Measurements from ENCODE around the gene RPN2. TPM values are rescaled to one million over a fixed set of nuclear protein-coding genes. Genes with fewer than 3 reads are reported as not detected.
A peak's percentile ranks its signal among the peaks of the same experiment; 100 is the strongest.

The RPN2 gene
- total and polyA plus RNA-seq, 4 donors = 88.9 to 286 (median 189) TPM

- peak; percentile 22 to 49 (median 46) for DNase-seq
- Histone ChIP-seq H3K9ac (ENCODE audit: insufficient read depth in 1 of 2, low read length in 2 of 2) (no peak overlapping the region), H3K27me3 (ENCODE audit: control insufficient read depth in 3 of 3, insufficient read depth in 3 of 3, low read length in 2 of 3) (no peaks in the 10 kb centered on the region), H3K27ac (ENCODE audit: low read depth in 1 of 2, low read length in 1 of 2) (peak overlapping the region in 1 of 2 donors; percentile 46), H3K9me3 (ENCODE audit: control insufficient read depth in 4 of 4, insufficient read depth in 3 of 4, low read length in 3 of 4) (no peaks in the 10 kb centered on the region), H3K4me3 (no peak overlapping the region), H3K36me3 (ENCODE audit: control insufficient read depth in 4 of 4, insufficient read depth in 4 of 4, low read length in 4 of 4) (peaks cover 23 to 50% (median 36%) of the 10 kb centered on the region in 4 donors), H3K4me1 (ENCODE audit: control insufficient read depth in 5 of 5, insufficient read depth in 5 of 5, low read length in 5 of 5) (no peaks in the 10 kb centered on the region)
- 67 to 75% methylated on average over 6 of the region's 6 CpGs for WGBS, 2 donors
- peak; percentile 82 for ATAC-seq (ENCODE audit: insufficient read depth, low FRiP score)
- peak; percentile 35 for TF ChIP-seq CTCF (IDR thresholded peaks at IDR 0.05; ENCODE audit: control extremely low read depth, extremely low read depth)
Observed at GRCh38 chr20:37202267-37202943, 23.3 kb downstream of the RPN2 start.

- Histone ChIP-seq H3K4me3 (no peak overlapping the region), H3K27ac (ENCODE audit: low read depth in 1 of 2, low read length in 1 of 2) (no peak overlapping the region), H3K4me1 (ENCODE audit: control insufficient read depth in 5 of 5, insufficient read depth in 5 of 5, low read length in 5 of 5) (no peaks in the 10 kb centered on the region), H3K36me3 (ENCODE audit: control insufficient read depth in 4 of 4, insufficient read depth in 4 of 4, low read length in 4 of 4) (peaks cover 28 to 52% (median 42%) of the 10 kb centered on the region in 4 donors), H3K27me3 (ENCODE audit: control insufficient read depth in 3 of 3, insufficient read depth in 3 of 3, low read length in 2 of 3) (no peaks in the 10 kb centered on the region), H3K9ac (ENCODE audit: insufficient read depth in 1 of 2, low read length in 2 of 2) (no peak overlapping the region), H3K9me3 (ENCODE audit: control insufficient read depth in 4 of 4, insufficient read depth in 3 of 4, low read length in 3 of 4) (no peaks in the 10 kb centered on the region)
- no peak for TF ChIP-seq CTCF (IDR thresholded peaks at IDR 0.05; ENCODE audit: control extremely low read depth, extremely low read depth)
- ATAC-seq (ENCODE audit: insufficient read depth, low FRiP score) (no peak), DNase-seq (no peak)
- WGBS, 2 donors = 78 to 81% methylated on average over 3 of the region's 3 CpGs
Observed at GRCh38 chr20:37204056-37204455, 24.9 kb downstream of the RPN2 start.

GRCh38 chr20:37205130-37205529, 26.0 kb downstream of the RPN2 start:
- ATAC-seq (ENCODE audit: insufficient read depth, low FRiP score) (no peak), DNase-seq (no peak)
- H3K9ac ChIP-seq (ENCODE audit: insufficient read depth in 1 of 2, low read length in 2 of 2) = no peak overlapping the region
- H3K4me1 ChIP-seq (ENCODE audit: control insufficient read depth in 5 of 5, insufficient read depth in 5 of 5, low read length in 5 of 5) = no peaks in the 10 kb centered on the region
- no peak for TF ChIP-seq CTCF (IDR thresholded peaks at IDR 0.05; ENCODE audit: control extremely low read depth, extremely low read depth)
- H3K27me3 ChIP-seq (ENCODE audit: control insufficient read depth in 3 of 3, insufficient read depth in 3 of 3, low read length in 2 of 3) = no peaks in the 10 kb centered on the region
- H3K36me3 ChIP-seq (ENCODE audit: control insufficient read depth in 4 of 4, insufficient read depth in 4 of 4, low read length in 4 of 4) = peaks cover 24 to 54% (median 47%) of the 10 kb centered on the region in 4 donors
- H3K27ac ChIP-seq (ENCODE audit: low read depth in 1 of 2, low read length in 1 of 2) = no peak overlapping the region
- H3K4me3 ChIP-seq = no peak overlapping the region
- 74 to 89% methylated on average over 6 of the region's 6 CpGs for WGBS, 2 donors
- H3K9me3 ChIP-seq (ENCODE audit: control insufficient read depth in 4 of 4, insufficient read depth in 3 of 4, low read length in 3 of 4) = no peaks in the 10 kb centered on the region
